Fibroblast of lung (primary cell): ENCODE measurements around the gene PLK4. TPM values are rescaled to one million over a fixed set of nuclear protein-coding genes. Genes with fewer than 3 reads are reported as not detected.
A peak's percentile ranks its signal among the peaks of the same experiment; 100 is the strongest.

Experiments used
- DNase-seq, 2 donors: peaks; one replicate each; pipeline versions ENCODE4 v3.0.0 to v3.0.0-alpha.2; 2010; ENCODE audit warnings: low read depth in 2 of 2
- H2AFZ ChIP-seq: 2 replicates; pipeline ENCODE4 v1.5.1; 2012; ENCODE audit warnings: low read length, control low read depth, inconsistent platforms
- H3K27ac ChIP-seq: 2 replicates; pipeline ENCODE4 v1.5.1; 2011; ENCODE audit warnings: low read length, control low read depth; ENCODE audit not compliant: insufficient read depth
- H3K27me3 ChIP-seq: 2 replicates; pipeline ENCODE4 v1.5.1; 2011; ENCODE audit warnings: mild to moderate bottlenecking, low read length; ENCODE audit not compliant: control insufficient read depth, insufficient read depth
- H3K36me3 ChIP-seq: 2 replicates; pipeline ENCODE4 v1.5.1; 2011; ENCODE audit warnings: low read length; ENCODE audit not compliant: control insufficient read depth, insufficient read depth
- H3K4me1 ChIP-seq: 2 replicates; pipeline ENCODE4 v1.5.1; 2011; ENCODE audit warnings: low read length; ENCODE audit not compliant: control insufficient read depth, insufficient read depth; ENCODE audit errors: extremely low read depth
- H3K4me2 ChIP-seq: 2 replicates; pipeline ENCODE4 v1.5.1; 2011; ENCODE audit warnings: low read length, control low read depth; ENCODE audit not compliant: insufficient read depth; ENCODE audit errors: extremely low read depth
- H3K4me3 ChIP-seq, 4 experiments: fragments of 200-600 bp in 1 of 4; sonication (generic) in 1 of 4; replicated peaks in 1 of 4; 2 replicates each; pipeline ENCODE4 v1.5.1; 2011 to 2016; ENCODE audit warnings: low read length in 4 of 4, low read depth in 3 of 4, mild to moderate bottlenecking in 3 of 4, control low read depth in 2 of 4, inconsistent platforms in 1 of 4, mixed read lengths in 1 of 4; ENCODE audit not compliant: insufficient read depth in 1 of 4; ENCODE audit errors: control extremely low read depth in 1 of 4
- H3K79me2 ChIP-seq: 2 replicates; pipeline ENCODE4 v1.5.1; 2012; ENCODE audit warnings: mild to moderate bottlenecking, low read length, inconsistent platforms; ENCODE audit not compliant: control insufficient read depth, insufficient read depth
- H3K9ac ChIP-seq: 2 replicates; pipeline ENCODE4 v1.5.1; 2011; ENCODE audit warnings: mild to moderate bottlenecking, low read length, control low read depth; ENCODE audit not compliant: insufficient read depth
- H3K9me3 ChIP-seq: 2 replicates; pipeline ENCODE4 v1.5.1; 2012; ENCODE audit warnings: low read depth, low read length; ENCODE audit not compliant: control insufficient read depth, insufficient read depth
- H4K20me1 ChIP-seq: 2 replicates; pipeline ENCODE4 v1.5.1; 2011; ENCODE audit warnings: low read length; ENCODE audit not compliant: control insufficient read depth, insufficient read depth; ENCODE audit errors: extremely low read depth
- EZH2 ChIP-seq: IDR thresholded peaks from 2 replicates; pipeline ENCODE4 v1.5.1; 2012; ENCODE audit warnings: low read length, control low read depth, mild to moderate bottlenecking; ENCODE audit errors: missing control alignments
- polyA plus RNA-seq, 2 donors: library from polyadenylated mRNA; depleted of rRNA in 1 of 2; stranded (reverse) in 1 of 2; unstranded in 1 of 2; fragments of >200 nt; gene quantifications; 2 replicates each; pipeline ENCODE4 v1.2.1, GENCODE V29; 2011 to 2012; ENCODE audit warnings: missing spikeins in 1 of 2
- total RNA-seq: library from RNA; depleted of rRNA; stranded (reverse); fragments of >200 nt; gene quantifications from 2 replicates; pipeline ENCODE4 v1.2.1, GENCODE V29; 2014
- TF ChIP-seq, protein P1 (sequence below), 2 donors: IDR thresholded peaks in 1 of 2; conservative IDR thresholded peaks in 1 of 2; 1 replicate in 1 of 2; 2 replicates in 1 of 2; pipeline ENCODE4 v1.5.1; 2011 to 2012; ENCODE audit warnings: low read length in 2 of 2, control low read depth in 1 of 2, inconsistent platforms in 1 of 2, low read depth in 1 of 2, mild to moderate bottlenecking in 1 of 2

PLK4 gene
- total and polyA plus RNA-seq, 2 donors (not counting 1 experiment from before 2014, with no cell fraction given), result 5.9 to 6.3 TPM

DNA sequence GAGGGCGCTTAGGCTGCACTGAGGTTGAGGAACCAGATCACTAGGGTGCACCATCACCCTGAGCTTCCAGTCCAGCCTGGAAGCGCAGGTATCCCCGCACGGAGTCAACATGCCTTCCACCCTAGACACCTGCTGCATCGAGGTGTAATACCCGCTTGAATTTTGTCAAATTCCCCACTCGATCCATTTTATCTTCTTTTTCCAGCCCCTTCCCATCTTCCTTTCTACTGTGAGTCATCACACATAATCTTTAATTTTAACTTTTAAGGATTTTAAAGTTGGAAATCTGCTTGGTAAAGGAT, 821 bp downstream of the PLK4 start:
- Histone ChIP-seq H3K9ac (no peak overlapping the region), H3K36me3 (no peaks in the 10 kb centered on the region), H2AFZ (peak overlapping the region; percentile 98), H3K79me2 (peaks cover 12% of the 10 kb centered on the region), H3K27ac (no peak overlapping the region), H4K20me1 (no peaks in the 10 kb centered on the region), H3K4me1 (no peaks in the 10 kb centered on the region), H3K4me2 (peak overlapping the region; percentile 71), H3K4me3 (peak overlapping the region; percentile 70 to 92 (median 84)), H3K9me3 (no peaks in the 10 kb centered on the region), H3K27me3 (no peaks in the 10 kb centered on the region)
- TF ChIP-seq EZH2, result no peak
- TF ChIP-seq, protein P1, sequence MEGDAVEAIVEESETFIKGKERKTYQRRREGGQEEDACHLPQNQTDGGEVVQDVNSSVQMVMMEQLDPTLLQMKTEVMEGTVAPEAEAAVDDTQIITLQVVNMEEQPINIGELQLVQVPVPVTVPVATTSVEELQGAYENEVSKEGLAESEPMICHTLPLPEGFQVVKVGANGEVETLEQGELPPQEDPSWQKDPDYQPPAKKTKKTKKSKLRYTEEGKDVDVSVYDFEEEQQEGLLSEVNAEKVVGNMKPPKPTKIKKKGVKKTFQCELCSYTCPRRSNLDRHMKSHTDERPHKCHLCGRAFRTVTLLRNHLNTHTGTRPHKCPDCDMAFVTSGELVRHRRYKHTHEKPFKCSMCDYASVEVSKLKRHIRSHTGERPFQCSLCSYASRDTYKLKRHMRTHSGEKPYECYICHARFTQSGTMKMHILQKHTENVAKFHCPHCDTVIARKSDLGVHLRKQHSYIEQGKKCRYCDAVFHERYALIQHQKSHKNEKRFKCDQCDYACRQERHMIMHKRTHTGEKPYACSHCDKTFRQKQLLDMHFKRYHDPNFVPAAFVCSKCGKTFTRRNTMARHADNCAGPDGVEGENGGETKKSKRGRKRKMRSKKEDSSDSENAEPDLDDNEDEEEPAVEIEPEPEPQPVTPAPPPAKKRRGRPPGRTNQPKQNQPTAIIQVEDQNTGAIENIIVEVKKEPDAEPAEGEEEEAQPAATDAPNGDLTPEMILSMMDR (conservative IDR thresholded peaks at IDR 0.05 in 1 of 2, IDR thresholded peaks at IDR 0.05 in 1 of 2; ENCODE audit: low read depth in 1 of 2, low read length in 2 of 2), result no peak
- DNase-seq, result no peak

DNA sequence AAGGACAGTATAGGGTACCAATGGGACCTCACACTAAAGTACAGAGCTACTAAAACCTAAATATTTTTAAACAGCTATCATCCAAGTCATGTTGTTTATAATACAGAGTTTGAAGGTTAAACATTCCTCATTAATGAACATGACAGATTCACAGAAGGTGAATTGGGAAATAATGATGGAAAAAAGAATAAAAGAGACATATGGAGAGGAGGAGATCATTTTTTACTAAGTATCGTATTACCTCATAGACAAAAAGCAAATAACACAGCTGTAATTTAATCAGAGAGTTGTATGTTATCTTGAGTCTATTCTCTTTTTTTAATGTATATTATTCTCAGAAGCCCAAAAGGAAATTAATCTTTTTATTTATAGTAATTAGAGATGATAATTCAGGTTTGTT, 7.9 kb downstream of the PLK4 start:
- Histone ChIP-seq H3K9me3 (no peaks in the 10 kb centered on the region), H3K4me3 (no peak overlapping the region), H3K27me3 (no peaks in the 10 kb centered on the region), H2AFZ (no peak overlapping the region), H3K4me2 (no peak overlapping the region), H3K79me2 (peaks cover 5% of the 10 kb centered on the region), H3K9ac (no peak overlapping the region), H3K27ac (no peak overlapping the region), H3K36me3 (peaks cover 2% of the 10 kb centered on the region), H3K4me1 (no peaks in the 10 kb centered on the region), H4K20me1 (no peaks in the 10 kb centered on the region)
- DNase-seq, result no peak
- TF ChIP-seq, protein P1 (conservative IDR thresholded peaks at IDR 0.05 in 1 of 2, IDR thresholded peaks at IDR 0.05 in 1 of 2; ENCODE audit: low read depth in 1 of 2, low read length in 2 of 2), result no peak
- TF ChIP-seq EZH2, result no peak

DNA sequence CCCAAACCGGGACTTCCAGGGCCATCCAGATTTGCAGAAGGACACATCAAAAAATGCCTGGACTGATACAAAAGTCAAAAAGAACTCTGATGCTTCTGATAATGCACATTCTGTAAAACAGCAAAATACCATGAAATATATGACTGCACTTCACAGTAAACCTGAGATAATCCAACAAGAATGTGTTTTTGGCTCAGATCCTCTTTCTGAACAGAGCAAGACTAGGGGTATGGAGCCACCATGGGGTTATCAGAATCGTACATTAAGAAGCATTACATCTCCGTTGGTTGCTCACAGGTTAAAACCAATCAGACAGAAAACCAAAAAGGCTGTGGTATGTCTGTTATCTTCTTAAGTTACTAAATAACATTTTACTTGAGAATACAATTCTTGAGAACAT, 9.2 kb downstream of the PLK4 start:
- H3K4me1 ChIP-seq, result no peaks in the 10 kb centered on the region
- no peaks in the 10 kb centered on the region for H3K27me3 ChIP-seq
- H3K79me2 ChIP-seq, result peaks cover 5% of the 10 kb centered on the region
- TF ChIP-seq EZH2, result no peak
- TF ChIP-seq, protein P1 (conservative IDR thresholded peaks at IDR 0.05 in 1 of 2, IDR thresholded peaks at IDR 0.05 in 1 of 2; ENCODE audit: low read depth in 1 of 2, low read length in 2 of 2), result no peak
- H3K9ac ChIP-seq, result no peak overlapping the region
- H2AFZ ChIP-seq, result no peak overlapping the region
- H3K4me3 ChIP-seq, result no peak overlapping the region
- H3K36me3 ChIP-seq, result peaks cover 2% of the 10 kb centered on the region
- no peaks in the 10 kb centered on the region for H4K20me1 ChIP-seq
- H3K9me3 ChIP-seq, result no peaks in the 10 kb centered on the region
- H3K27ac ChIP-seq, result no peak overlapping the region
- no peak overlapping the region for H3K4me2 ChIP-seq
- DNase-seq, result peak in 1 of 2 donors; percentile 31
